Measurements from ENCODE around the gene G0S2. TPM values are rescaled to one million over a fixed set of nuclear protein-coding genes. Genes with fewer than 3 reads are reported as not detected.

G0S2 gene
- total RNA-seq, 2 donors from 2014 or later: 13.3 to 46.4 TPM

GRCh38 chr1:209673631-209674417 lies 1.4 kb upstream of the G0S2 start:
- no peak for DNase-seq (ENCODE audit: low spot score)
- no peaks in the 10 kb centered on the region for H3K4me1 ChIP-seq (replicated peaks)
- WGBS: 78% methylated on average over 7 of the region's 7 CpGs
- no peak overlapping the region for H3K4me3 ChIP-seq
- H3K27me3 ChIP-seq (replicated peaks; ENCODE audit: insufficient read depth): no peaks in the 10 kb centered on the region
- no peaks in the 10 kb centered on the region for H3K36me3 ChIP-seq
- no peak overlapping the region for H3K27ac ChIP-seq
- intact Hi-C loops (cut with DNase I): no loop called here
- H3K9me3 ChIP-seq: no peaks in the 10 kb centered on the region
- TF ChIP-seq POLR2AphosphoS5 (IDR thresholded peaks at IDR 0.05) (no peak), POLR2A (IDR thresholded peaks at IDR 0.05) (no peak), CTCF (IDR thresholded peaks at IDR 0.05) (no peak)

- TF ChIP-seq CTCF (IDR thresholded peaks at IDR 0.05) (peak in 1 of 4 experiments; percentile 1), POLR2A (IDR thresholded peaks at IDR 0.05) (no peak)
- intact Hi-C loops (cut with DNase I): no loop called here
- 0% methylated on average over 32 of the region's 34 CpGs for WGBS
Measured at GRCh38 chr1:209675565-209676154, 448 bp downstream of the G0S2 start.

GRCh38 chr1:209678981-209679539 lies 3.8 kb downstream of the G0S2 start:
- intact Hi-C loops (cut with DNase I): no loop called here
- no peak for DNase-seq (ENCODE audit: low spot score)
- H3K4me1 ChIP-seq (replicated peaks): no peaks in the 10 kb centered on the region
- WGBS: 96% methylated on average over 4 of the region's 4 CpGs
- H3K27ac ChIP-seq: no peak overlapping the region
- no peaks in the 10 kb centered on the region for H3K9me3 ChIP-seq
- TF ChIP-seq POLR2AphosphoS5 (IDR thresholded peaks at IDR 0.05): no peak
- no peak for TF ChIP-seq CTCF (IDR thresholded peaks at IDR 0.05)
- no peak for TF ChIP-seq POLR2A (IDR thresholded peaks at IDR 0.05)
- no peak overlapping the region for H3K4me3 ChIP-seq
- no peaks in the 10 kb centered on the region for H3K36me3 ChIP-seq
- H3K27me3 ChIP-seq (replicated peaks; ENCODE audit: insufficient read depth): no peaks in the 10 kb centered on the region

More at GRCh38 chr1:209675565-209676154, 448 bp downstream of the G0S2 start:
- peak; percentile 17 for DNase-seq (ENCODE audit: low spot score)
- Histone ChIP-seq H3K4me3 (peak overlapping the region; percentile 40), H3K27me3 (replicated peaks; ENCODE audit: insufficient read depth) (no peaks in the 10 kb centered on the region), H3K4me1 (replicated peaks) (no peaks in the 10 kb centered on the region), H3K9me3 (no peaks in the 10 kb centered on the region), H3K36me3 (no peaks in the 10 kb centered on the region), H3K27ac (peak overlapping the region; percentile 32 to 35)

GRCh38 chr1:209685821-209686220 lies 10.6 kb downstream of the G0S2 start:
- H3K27ac ChIP-seq: no peak overlapping the region
- no peaks in the 10 kb centered on the region for H3K4me1 ChIP-seq (replicated peaks)
- WGBS: 58% methylated on average over 4 of the region's 4 CpGs

More at GRCh38 chr1:209685821-209686220, 10.6 kb downstream of the G0S2 start:
- H3K27me3 ChIP-seq (replicated peaks; ENCODE audit: insufficient read depth): no peaks in the 10 kb centered on the region
- no peaks in the 10 kb centered on the region for H3K36me3 ChIP-seq
- intact Hi-C loops (cut with DNase I): no loop called here
- no peaks in the 10 kb centered on the region for H3K9me3 ChIP-seq
- no peak for DNase-seq (ENCODE audit: low spot score)
- TF ChIP-seq POLR2AphosphoS5 (IDR thresholded peaks at IDR 0.05): no peak
- TF ChIP-seq CTCF (IDR thresholded peaks at IDR 0.05): no peak
- no peak for TF ChIP-seq POLR2A (IDR thresholded peaks at IDR 0.05)
- H3K4me3 ChIP-seq: no peak overlapping the region

Measured in prostate gland (tissue), 2 donors.